ENCODE measurements around the gene DIAPH3.

Gene DIAPH3

GRCh38 chr13:59689057-59689456 is 474.7 kb downstream of the DIAPH3 start:
- H3K27ac ChIP-seq, result no peak overlapping the region
- no peak for TF ChIP-seq ZFX (IDR thresholded peaks at IDR 0.05)
- no peak for TF ChIP-seq CTCF (conservative IDR thresholded peaks at IDR 0.05)

- TF ChIP-seq ZFX (IDR thresholded peaks at IDR 0.05) (no peak), CTCF (conservative IDR thresholded peaks at IDR 0.05) (no peak)
- H3K27ac ChIP-seq, result no peak overlapping the region
Observed at GRCh38 chr13:59686798-59687394, 476.8 kb downstream of the DIAPH3 start.

GRCh38 chr13:59684105-59684504 is 479.6 kb downstream of the DIAPH3 start:
- H3K27ac ChIP-seq, result no peak overlapping the region
- TF ChIP-seq ZFX (IDR thresholded peaks at IDR 0.05) (no peak), CTCF (conservative IDR thresholded peaks at IDR 0.05) (no peak)

GRCh38 chr13:59681636-59682311 is 482.0 kb downstream of the DIAPH3 start:
- H3K27ac ChIP-seq, result no peak overlapping the region
- TF ChIP-seq CTCF (conservative IDR thresholded peaks at IDR 0.05) (no peak), ZFX (IDR thresholded peaks at IDR 0.05) (no peak)

GRCh38 chr13:59680429-59681024 is 483.2 kb downstream of the DIAPH3 start:
- peak; percentile 83 for TF ChIP-seq CTCF (conservative IDR thresholded peaks at IDR 0.05)
- TF ChIP-seq ZFX (IDR thresholded peaks at IDR 0.05), result no peak
- no peak overlapping the region for H3K27ac ChIP-seq

- no peak overlapping the region for H3K27ac ChIP-seq
- no peak for TF ChIP-seq ZFX (IDR thresholded peaks at IDR 0.05)
- no peak for TF ChIP-seq CTCF (conservative IDR thresholded peaks at IDR 0.05)
Observed at GRCh38 chr13:59679254-59679653, 484.5 kb downstream of the DIAPH3 start.

Measured in C4-2B (cell line).